ENCODE results near the gene MARCHF9.

- no peak for TF ChIP-seq EZH2 (IDR thresholded peaks at IDR 0.05; ENCODE audit: low read length, missing control alignments)
- TF ChIP-seq CTCF (conservative IDR thresholded peaks at IDR 0.05 in 1 of 2, IDR thresholded peaks at IDR 0.05 in 1 of 2; ENCODE audit: low read depth in 1 of 2, low read length in 2 of 2), result no peak
Measured at GRCh38 chr12:57808351-57808750, 53.4 kb downstream of the MARCHF9 start.

All from fibroblast of lung (primary cell).